ENCODE measurements around the gene AUP1. TPM values are rescaled to one million over a fixed set of nuclear protein-coding genes. Genes with fewer than 3 reads are reported as not detected.

AUP1 gene
- total and polyA plus RNA-seq, 9 of the 15 experiments (the other 6 are each of a cell fraction or from before 2014, with no cell fraction given) = 70.7 to 245 (median 165) TPM

DNA sequence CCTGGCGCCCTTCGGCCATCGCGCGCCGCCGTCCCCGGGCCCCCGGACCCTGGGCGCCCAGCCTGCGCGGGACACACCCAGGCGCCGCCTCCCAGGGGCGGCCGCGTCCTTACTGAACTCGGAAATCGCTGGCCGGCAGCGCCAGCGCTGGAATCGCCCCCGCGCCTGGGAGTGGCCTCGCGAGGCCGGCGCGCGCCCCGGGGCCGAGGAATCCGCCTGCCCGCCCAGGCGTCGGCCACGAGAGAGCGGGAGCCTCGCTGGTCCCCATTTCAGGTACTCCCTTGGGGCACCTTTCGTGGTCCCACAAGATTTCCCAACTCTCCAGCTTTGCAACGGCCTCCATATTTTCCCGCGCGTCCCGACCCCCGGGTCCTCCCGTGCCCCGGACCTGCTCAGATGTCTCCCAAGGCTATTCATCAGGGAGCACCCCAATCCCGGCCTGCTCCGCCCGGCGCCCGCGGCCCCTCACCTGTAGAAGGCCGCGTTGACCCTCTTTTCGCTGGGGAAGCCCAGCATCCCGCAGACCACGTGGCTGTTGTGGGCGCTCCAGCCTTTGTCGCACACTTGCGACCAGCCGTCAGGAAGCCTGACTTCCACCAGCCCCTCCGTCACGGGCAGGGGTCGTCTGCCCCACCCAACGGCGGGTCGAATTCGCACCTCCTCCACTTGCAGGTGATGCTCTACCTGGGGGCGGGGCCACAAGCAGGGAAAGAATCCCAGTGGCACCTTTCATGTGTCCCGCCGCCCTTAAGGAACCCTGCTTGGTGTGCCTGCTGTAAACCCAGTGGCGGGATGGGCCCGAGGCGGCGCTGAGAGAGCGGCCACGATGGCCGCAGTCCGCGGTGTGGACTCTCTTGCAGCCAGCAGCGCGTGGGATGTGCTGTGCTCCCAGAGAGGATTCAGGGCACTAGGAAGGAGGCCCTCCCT lies 19.7 kb upstream of the AUP1 start (continued):
- TF ChIP-seq PHB (CRISPR knock-in tag; IDR thresholded peaks at IDR 0.05) (no peak), FUS (optimal IDR thresholded peaks at IDR 0.05; ENCODE audit: low read depth, low read length) (no peak), ETS2 (tag; IDR thresholded peaks at IDR 0.05; ENCODE audit: borderline replicate concordance, poor library complexity, severe bottlenecking) (no peak), CXXC5 (CRISPR knock-in tag; IDR thresholded peaks at IDR 0.05) (peak; percentile 91), XRCC4 (IDR thresholded peaks at IDR 0.05; ENCODE audit: extremely low read depth, insufficient read depth, insufficient read length) (no peak), NBN (IDR thresholded peaks at IDR 0.05; ENCODE audit: low read depth) (no peak), ZBTB5 (IDR thresholded peaks at IDR 0.05) (no peak), ILF3 (IDR thresholded peaks at IDR 0.05; ENCODE audit: borderline replicate concordance) (no peak), ZNF778 (CRISPR knock-in tag; IDR thresholded peaks at IDR 0.05) (no peak), SIN3B (IDR thresholded peaks at IDR 0.05; ENCODE audit: low read depth) (no peak), YY1 (IDR thresholded peaks at IDR 0.05; ENCODE audit: borderline replicate concordance in 1 of 3, control insufficient read depth in 1 of 3, extremely low read depth in 1 of 3, insufficient read depth in 3 of 3, insufficient read length in 1 of 3, insufficient replicate concordance in 2 of 3, low read depth in 1 of 3, low read length in 2 of 3) (peak in 2 of 3 experiments; percentile 73 to 75), NCOA1 (IDR thresholded peaks at IDR 0.05; ENCODE audit: low read depth) (no peak), RBM14 (IDR thresholded peaks at IDR 0.05; ENCODE audit: borderline replicate concordance, insufficient read depth, low read depth, low read length) (no peak), ZNF280B (CRISPR knock-in tag; IDR thresholded peaks at IDR 0.05) (no peak), USF1 (CRISPR knock-in tag; IDR thresholded peaks at IDR 0.05) (no peak), THRAP3 (IDR thresholded peaks at IDR 0.05; ENCODE audit: borderline replicate concordance) (no peak), TBL1XR1 (IDR thresholded peaks at IDR 0.05; ENCODE audit: low read length in 2 of 2) (no peak; a peak in 1 of 4 replicates), ZNF717 (CRISPR knock-in tag; IDR thresholded peaks at IDR 0.05) (no peak), CHD2 (IDR thresholded peaks at IDR 0.05; ENCODE audit: low read depth, low read length) (peak; percentile 67), ZNF140 (CRISPR knock-in tag; IDR thresholded peaks at IDR 0.05) (no peak), FOXM1 (IDR thresholded peaks at IDR 0.05; ENCODE audit: low read depth) (no peak), FOXM1 (CRISPR knock-in tag; IDR thresholded peaks at IDR 0.05; ENCODE audit: low read depth) (no peak)

Measured in K562 (cell line).